Small intestine (tissue), 7 donors: ENCODE data around the gene BIN2. TPM values are rescaled to one million over a fixed set of nuclear protein-coding genes. Genes with fewer than 3 reads are reported as not detected.
A peak's percentile ranks its signal among the peaks of the same experiment; 100 is the strongest.
"Not testable (repeated sequence)": the region's sequence is repeated elsewhere in the genome, so short reads cannot be mapped to it uniquely, and the experiment has no call there.

Experiments
- DNase-seq, 2 donors: peaks; one replicate each; pipeline versions ENCODE4 v3.0.0 to v3.0.0-alpha.2; 2013
- FAIRE-seq: peaks from 2 replicates; lab custom pipeline; 2012; peaks lifted over from hg19 to GRCh38; lab: Jason Lieb, UNC
- H3K27ac ChIP-seq, 3 donors: one replicate each; pipeline ENCODE4 v1.5.1; 2013; ENCODE audit warnings: low read length in 2 of 3, mild to moderate bottlenecking in 2 of 3, control low read depth in 1 of 3, inconsistent platforms in 1 of 3, low read depth in 1 of 3, moderate library complexity in 1 of 3
- H3K27me3 ChIP-seq, 3 donors: one replicate each; pipeline ENCODE4 v1.6.1; 2013; ENCODE audit warnings: low read length in 3 of 3, inconsistent platforms in 1 of 3; ENCODE audit not compliant: control insufficient read depth in 3 of 3, insufficient read depth in 3 of 3
- H3K36me3 ChIP-seq, 3 donors: one replicate each; pipeline ENCODE4 v1.6.1; 2013; ENCODE audit warnings: low read length in 3 of 3, inconsistent platforms in 1 of 3, low read depth in 1 of 3, mild to moderate bottlenecking in 1 of 3, moderate library complexity in 1 of 3; ENCODE audit not compliant: control insufficient read depth in 3 of 3, insufficient read depth in 2 of 3
- H3K4me1 ChIP-seq, 3 donors: one replicate each; pipeline ENCODE4 v1.6.1; 2013; ENCODE audit warnings: low read length in 2 of 3, inconsistent platforms in 1 of 3, low read depth in 1 of 3, mild to moderate bottlenecking in 1 of 3, moderate library complexity in 1 of 3; ENCODE audit not compliant: control insufficient read depth in 3 of 3, insufficient read depth in 2 of 3
- H3K4me3 ChIP-seq, 3 donors: one replicate each; pipeline ENCODE4 v1.5.1; 2013; ENCODE audit warnings: low read length in 3 of 3, control low read depth in 1 of 3, inconsistent platforms in 1 of 3, low read depth in 1 of 3, mild to moderate bottlenecking in 1 of 3, moderate library complexity in 1 of 3
- H3K9me3 ChIP-seq, 2 donors: one replicate each; pipeline ENCODE4 v1.6.1; 2013; ENCODE audit warnings: low read depth in 1 of 2, low read length in 1 of 2; ENCODE audit not compliant: control insufficient read depth in 2 of 2, insufficient read depth in 1 of 2
- WGBS, 3 donors: extraction: QIAGEN DNeasy Blood & Tissue Kit; methylation state at CpG; one replicate each; pipeline ENCODE4 v1.1.7; 2013; 5-methylcytosine and 5-hydroxymethylcytosine counted together
- polyA plus RNA-seq, 4 donors: library from polyadenylated mRNA; stranded (reverse) in 3 of 4; unstranded in 1 of 4; fragments of 200-250 nt in 3 of 4; fragments of 120-200 nt in 1 of 4; gene quantifications; one replicate each; pipeline versions ENCODE4 v1.2.1 to v1.2.3, GENCODE V29; 2013
- donor health status: healthy with polysubstance abuse.
- donor health status: control.
- donor health status: control.
- donor health status: Bipolar disorder and iron deficiency.
- donor health status: healthy.

BIN2 gene
- polyA plus RNA-seq, 4 donors: 1.6 to 6.1 (median 4.0) TPM

- no peaks in the 10 kb centered on the region for H3K9me3 ChIP-seq
- peaks cover 0 to 12% (median 6%) of the 10 kb centered on the region in 3 donors for H3K4me1 ChIP-seq
- 6 to 8% (median 7%) methylated on average over 23 to 59 of the region's 59 CpGs for WGBS, 3 donors
- DNase-seq (peak; percentile 81 to 88), FAIRE-seq (no peak)
- peak overlapping the region; percentile 73 to 87 (median 78) for H3K4me3 ChIP-seq
- H3K36me3 ChIP-seq: peaks cover 0 to 6% (median 0%) of the 10 kb centered on the region in 3 donors
- peaks cover 0 to 5% (median 0%) of the 10 kb centered on the region in 3 donors for H3K27me3 ChIP-seq
- peak overlapping the region; percentile 75 to 97 (median 93) for H3K27ac ChIP-seq
Observed at GRCh38 chr12:51269174-51270066, 54.6 kb downstream of the BIN2 start.

DNA sequence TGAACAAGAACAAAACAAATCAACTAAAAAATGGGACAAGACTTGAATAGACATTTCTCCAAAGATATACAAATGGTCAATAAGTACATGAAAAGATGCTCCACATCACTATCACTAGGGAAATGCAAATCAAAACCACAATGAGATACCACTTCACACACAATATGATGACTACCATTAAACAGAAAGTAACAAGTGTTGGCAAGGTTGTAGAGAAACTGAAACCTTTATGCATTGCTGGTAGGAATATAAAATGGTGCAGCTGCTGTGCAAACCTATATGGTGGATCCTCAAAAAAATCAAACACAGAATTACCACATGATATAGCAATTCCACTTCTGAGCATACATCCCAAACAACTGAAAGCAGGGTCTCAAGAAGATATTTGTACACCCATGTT lies 59.0 kb downstream of the BIN2 start:
- H3K27ac ChIP-seq: no peak overlapping the region
- H3K27me3 ChIP-seq: peaks cover 0 to 3% (median 0%) of the 10 kb centered on the region in 3 donors
- H3K9me3 ChIP-seq: no peaks in the 10 kb centered on the region
- no peak for DNase-seq
- FAIRE-seq: no peak
- peaks cover 0 to 5% (median 0%) of the 10 kb centered on the region in 3 donors for H3K4me1 ChIP-seq
- H3K36me3 ChIP-seq: peaks cover 0 to 9% (median 0%) of the 10 kb centered on the region in 3 donors
- no peak overlapping the region for H3K4me3 ChIP-seq

DNA sequence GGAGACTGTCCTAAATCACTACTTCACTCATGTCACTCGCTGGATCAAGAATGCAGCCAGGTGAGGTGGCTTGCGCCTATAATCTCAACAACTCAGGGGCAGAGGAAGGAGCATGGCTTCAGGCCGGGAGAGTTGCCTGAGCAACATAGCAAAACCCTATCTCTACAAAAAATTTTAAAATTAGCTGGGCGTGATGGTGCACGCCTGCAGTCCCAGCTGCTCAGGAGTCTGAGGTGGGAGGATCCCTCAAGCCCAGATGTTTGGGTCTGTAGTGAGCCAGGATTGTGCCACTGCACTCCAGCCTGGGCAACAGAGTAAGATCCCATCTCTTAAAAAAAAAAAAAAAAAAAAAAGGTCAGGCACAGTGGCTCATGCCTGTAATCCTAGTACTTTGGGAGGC lies 59.7 kb downstream of the BIN2 start:
- H3K36me3 ChIP-seq: peaks cover 0 to 9% (median 0%) of the 10 kb centered on the region in 3 donors
- H3K4me1 ChIP-seq: peaks cover 0 to 4% (median 0%) of the 10 kb centered on the region in 3 donors
- no peak overlapping the region for H3K27ac ChIP-seq
- H3K4me3 ChIP-seq: no peak overlapping the region
- H3K9me3 ChIP-seq: no peaks in the 10 kb centered on the region
- WGBS, 3 donors: 89 to 95% (median 95%) methylated on average over 5 of the region's 5 CpGs
- peaks cover 0 to 1% (median 0%) of the 10 kb centered on the region in 3 donors for H3K27me3 ChIP-seq
- no peak for DNase-seq
- FAIRE-seq: no peak

DNA sequence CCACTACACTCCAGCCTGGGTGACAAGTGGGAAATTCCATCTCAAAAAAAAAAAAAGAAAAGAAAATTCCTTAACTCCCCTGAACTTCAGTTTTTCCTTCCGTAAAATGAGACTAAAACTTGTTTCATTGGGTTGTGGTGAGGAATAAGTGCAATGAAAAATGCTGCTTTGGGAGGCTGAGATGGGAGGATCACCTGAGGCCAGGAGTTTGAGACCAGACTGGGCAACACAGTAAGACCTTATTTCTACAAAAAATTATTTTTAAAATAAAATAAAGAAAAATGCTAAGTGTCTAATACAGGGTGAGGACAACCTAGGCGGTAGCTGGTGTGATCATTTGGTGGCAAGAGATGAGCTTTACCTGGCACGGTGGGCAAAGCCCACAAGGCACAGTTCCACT lies 60.6 kb downstream of the BIN2 start:
- Histone ChIP-seq H3K4me1 (no peaks in the 10 kb centered on the region), H3K36me3 (peaks cover 0 to 9% (median 0%) of the 10 kb centered on the region in 3 donors), H3K27ac (no peak overlapping the region), H3K9me3 (no peaks in the 10 kb centered on the region), H3K27me3 (no peaks in the 10 kb centered on the region), H3K4me3 (no peak overlapping the region)
- FAIRE-seq: no peak
- DNase-seq: no peak
- 97 to 98% (median 98%) methylated on average over 3 of the region's 3 CpGs for WGBS, 3 donors

DNA sequence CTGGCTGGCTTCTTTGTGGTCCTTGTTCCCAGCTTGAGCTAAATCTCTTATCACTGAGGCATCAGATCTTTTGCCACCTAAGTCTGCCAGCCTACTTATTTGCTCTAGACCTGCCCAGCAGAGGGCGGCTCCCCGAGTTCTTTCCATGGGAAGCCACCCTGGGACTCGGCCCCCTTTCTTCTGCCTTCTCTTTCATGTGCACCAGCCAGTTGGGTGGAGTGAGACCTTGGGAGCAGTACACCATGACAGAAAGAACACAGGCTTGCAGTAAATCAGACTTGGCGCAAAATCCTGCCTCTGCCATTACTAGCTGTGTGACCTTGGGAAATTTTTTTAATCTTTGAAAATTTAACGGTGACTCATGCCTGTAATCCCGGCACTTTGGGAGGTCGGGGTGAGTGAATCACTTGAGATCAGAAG lies 61.2 kb downstream of the BIN2 start:
- FAIRE-seq (no peak), DNase-seq (peak; percentile 65 to 73)
- Histone ChIP-seq H3K4me1 (no peaks in the 10 kb centered on the region), H3K27me3 (no peaks in the 10 kb centered on the region), H3K9me3 (no peaks in the 10 kb centered on the region), H3K36me3 (peaks cover 0 to 9% (median 0%) of the 10 kb centered on the region in 3 donors), H3K4me3 (no peak overlapping the region), H3K27ac (no peak overlapping the region)
- WGBS, 3 donors: 6 to 41% (median 17%) methylated on average over 7 of the region's 7 CpGs

DNA sequence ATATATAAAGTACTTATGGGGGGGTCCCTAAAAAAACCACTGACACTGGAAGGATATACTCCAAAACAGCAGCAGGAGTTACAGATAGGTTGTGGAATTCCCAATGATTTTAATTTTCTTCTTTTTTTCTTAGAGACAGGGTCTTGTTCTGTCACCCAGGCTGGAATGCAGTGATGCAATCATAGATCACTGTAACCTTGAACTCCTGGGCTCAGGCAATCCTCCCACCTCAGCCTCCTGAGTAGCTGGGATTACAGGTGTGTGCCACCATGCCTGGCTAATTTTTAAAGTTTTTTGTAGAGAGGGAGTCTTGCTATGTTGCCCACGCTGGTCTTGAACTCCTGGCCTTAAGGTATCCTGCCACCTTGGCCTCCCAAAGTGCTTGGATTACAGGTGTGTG lies 64.4 kb downstream of the BIN2 start:
- FAIRE-seq: not testable (repeated sequence)

DNA sequence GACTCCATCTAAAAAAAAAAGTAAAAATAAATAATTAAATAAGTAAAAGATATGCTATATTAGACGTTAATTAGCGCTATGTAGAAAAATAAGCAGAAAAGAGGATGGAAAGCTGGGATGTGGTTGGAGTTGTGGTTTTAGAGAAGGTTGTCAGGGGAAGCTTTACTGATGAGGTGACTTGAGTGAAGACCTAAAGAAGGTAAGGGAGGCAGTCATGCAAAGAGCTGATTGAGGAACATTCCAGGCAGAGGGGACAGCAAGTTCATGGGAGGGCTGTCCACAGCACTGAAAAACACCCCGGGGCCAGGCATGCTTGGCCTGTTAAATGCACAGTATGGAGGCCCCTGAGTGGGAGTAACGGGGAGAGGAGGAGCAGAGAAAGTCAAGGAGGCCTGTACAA lies 69.4 kb downstream of the BIN2 start:
- DNase-seq: no peak
- no peak for FAIRE-seq

More for the DNA sequence above, 64.4 kb downstream of the BIN2 start:
- not testable (repeated sequence) for H3K4me1 ChIP-seq, H3K9me3 ChIP-seq, H3K27me3 ChIP-seq, H3K27ac ChIP-seq, H3K4me3 ChIP-seq, DNase-seq
- H3K36me3 ChIP-seq: peaks cover 0 to 13% (median 2%) of the 10 kb centered on the region in 3 donors
- 80 to 98% (median 89%) methylated on average over 1 of the region's 1 CpG for WGBS, 3 donors

DNA sequence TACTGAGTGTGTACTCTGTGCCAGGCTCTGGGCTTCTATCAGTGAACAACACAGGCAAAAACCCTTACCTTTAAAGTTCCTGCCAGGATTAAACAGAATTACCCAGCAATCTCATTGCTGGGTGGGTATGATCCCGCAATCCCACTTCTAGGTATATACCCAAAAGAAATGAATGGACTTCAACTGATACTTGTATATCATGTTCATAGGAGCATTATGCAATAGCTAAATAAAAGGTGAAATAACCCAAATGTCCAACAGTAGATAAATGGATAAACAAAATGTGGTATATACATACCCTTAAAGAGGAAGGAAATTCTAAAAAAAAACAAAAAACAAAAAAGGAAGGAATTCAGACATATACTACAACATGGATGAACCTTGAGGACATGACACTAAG lies 70.7 kb downstream of the BIN2 start:
- DNase-seq (no peak), FAIRE-seq (no peak)
- 93 to 100% (median 97%) methylated on average over 1 of the region's 1 CpG for WGBS, 3 donors
- Histone ChIP-seq H3K27me3 (no peaks in the 10 kb centered on the region), H3K9me3 (no peaks in the 10 kb centered on the region), H3K4me1 (no peaks in the 10 kb centered on the region), H3K36me3 (peaks cover 2 to 15% (median 4%) of the 10 kb centered on the region in 3 donors), H3K27ac (no peak overlapping the region), H3K4me3 (no peak overlapping the region)

More for the DNA sequence above, 69.4 kb downstream of the BIN2 start:
- no peaks in the 10 kb centered on the region for H3K27me3 ChIP-seq
- H3K27ac ChIP-seq: no peak overlapping the region
- no peaks in the 10 kb centered on the region for H3K9me3 ChIP-seq
- H3K4me3 ChIP-seq: no peak overlapping the region
- H3K36me3 ChIP-seq: peaks cover 2 to 15% (median 4%) of the 10 kb centered on the region in 3 donors
- 88 to 92% (median 90%) methylated on average over 4 of the region's 4 CpGs for WGBS, 3 donors
- no peaks in the 10 kb centered on the region for H3K4me1 ChIP-seq
